Urothelium cell line (cell line): ENCODE results near the gene PSMD12.
"Not testable (repeated sequence)": the region's sequence is repeated elsewhere in the genome, so short reads cannot be mapped to it uniquely, and the experiment has no call there.

Experiments used
- DNase-seq: peaks from one replicate; pipeline ENCODE4 v3.0.0; 2011; ENCODE audit warnings: low spot score, mixed read lengths
- FAIRE-seq: peaks from 2 replicates; lab custom pipeline; 2011; peaks lifted over from hg19 to GRCh38; lab: Jason Lieb, UNC

PSMD12 gene

GRCh38 chr17:67388536-67388935 lies 22.2 kb upstream of the PSMD12 start:
- FAIRE-seq, DNase-seq: not testable (repeated sequence)

GRCh38 chr17:67386965-67387551 lies 20.7 kb upstream of the PSMD12 start:
- DNase-seq (peak; percentile 74), FAIRE-seq (no peak)

- DNase-seq = no peak
- no peak for FAIRE-seq
Measured at GRCh38 chr17:67385122-67385988, 19.0 kb upstream of the PSMD12 start.

DNA sequence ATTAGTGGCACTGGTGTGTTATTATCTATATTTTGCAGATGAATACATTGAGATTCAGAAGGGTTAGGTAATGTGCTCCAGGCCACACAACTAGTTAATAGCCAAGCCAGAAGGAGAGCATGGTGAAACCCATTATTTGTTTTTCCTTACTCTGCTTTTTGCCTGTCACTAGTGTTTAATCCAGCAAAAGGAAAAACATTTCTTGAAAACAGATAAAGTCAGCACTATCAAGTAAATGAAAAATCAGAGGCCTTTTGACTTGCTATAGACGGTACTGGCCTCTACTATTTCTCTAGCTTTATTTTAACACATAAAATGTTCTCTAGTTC lies 15.5 kb upstream of the PSMD12 start:
- FAIRE-seq (no peak), DNase-seq (no peak)

DNA sequence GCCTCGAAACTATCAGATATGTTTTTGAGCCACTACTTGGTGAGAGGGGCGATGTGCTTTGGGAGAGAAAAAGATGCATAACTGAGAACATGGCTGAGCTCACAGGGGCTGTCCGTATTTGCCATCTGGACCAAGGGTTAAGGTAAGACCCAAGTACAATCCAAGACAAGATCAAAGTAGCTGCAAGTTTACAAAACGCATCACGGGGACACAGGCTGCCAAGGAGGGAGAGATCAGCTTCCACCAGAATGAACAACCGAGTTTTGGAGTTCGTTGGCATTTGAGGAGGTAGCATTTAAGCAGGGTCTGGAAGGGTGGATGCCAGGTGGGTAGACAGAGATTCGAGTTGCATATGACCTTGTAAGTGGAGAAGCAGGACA lies 12.9 kb upstream of the PSMD12 start:
- DNase-seq (no peak), FAIRE-seq (peak; percentile 5)

DNA sequence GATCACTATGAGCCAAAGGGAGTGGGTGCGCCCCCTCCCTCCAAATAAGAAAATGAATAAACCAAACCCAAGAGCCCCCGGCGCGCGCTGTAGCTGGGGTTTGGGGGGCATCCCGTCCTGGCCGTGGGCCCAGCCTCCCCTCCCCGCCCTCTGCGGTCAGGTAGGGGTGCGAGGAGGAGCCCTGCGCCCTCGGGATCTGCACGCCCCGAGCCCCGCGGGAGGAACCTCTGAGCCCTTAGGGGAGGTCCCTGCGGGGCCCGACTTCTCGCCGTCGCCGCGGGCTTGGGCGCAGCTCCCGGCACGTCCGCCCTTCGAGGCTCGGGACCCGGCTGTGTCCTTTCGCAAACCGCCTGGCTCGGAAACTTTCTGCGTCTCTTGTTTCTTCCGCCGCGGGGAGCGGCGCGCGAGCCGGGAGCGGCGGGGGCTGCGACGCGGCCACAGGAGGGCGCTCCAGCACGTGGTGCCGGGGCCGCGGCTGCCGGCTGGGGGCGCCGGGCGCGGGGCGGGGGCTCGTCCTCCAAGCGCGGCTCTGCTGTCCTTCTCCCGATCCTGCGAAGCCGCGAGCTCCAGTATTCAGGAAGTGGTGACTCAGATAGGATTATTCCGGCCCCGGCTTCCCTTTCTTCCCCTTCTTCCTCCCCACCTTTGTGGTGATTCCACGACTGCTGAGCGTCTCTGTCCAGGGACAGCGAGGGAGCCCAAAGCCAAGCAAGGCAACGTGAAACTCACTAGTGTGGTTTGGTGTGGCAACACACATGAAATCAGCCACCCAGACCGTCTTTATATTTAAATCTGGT lies 12.3 kb upstream of the PSMD12 start:
- DNase-seq (peak; percentile 90), FAIRE-seq (peak; percentile 55)

GRCh38 chr17:67377488-67378453 lies 11.4 kb upstream of the PSMD12 start:
- no peak for FAIRE-seq
- peak; percentile 61 for DNase-seq

DNA sequence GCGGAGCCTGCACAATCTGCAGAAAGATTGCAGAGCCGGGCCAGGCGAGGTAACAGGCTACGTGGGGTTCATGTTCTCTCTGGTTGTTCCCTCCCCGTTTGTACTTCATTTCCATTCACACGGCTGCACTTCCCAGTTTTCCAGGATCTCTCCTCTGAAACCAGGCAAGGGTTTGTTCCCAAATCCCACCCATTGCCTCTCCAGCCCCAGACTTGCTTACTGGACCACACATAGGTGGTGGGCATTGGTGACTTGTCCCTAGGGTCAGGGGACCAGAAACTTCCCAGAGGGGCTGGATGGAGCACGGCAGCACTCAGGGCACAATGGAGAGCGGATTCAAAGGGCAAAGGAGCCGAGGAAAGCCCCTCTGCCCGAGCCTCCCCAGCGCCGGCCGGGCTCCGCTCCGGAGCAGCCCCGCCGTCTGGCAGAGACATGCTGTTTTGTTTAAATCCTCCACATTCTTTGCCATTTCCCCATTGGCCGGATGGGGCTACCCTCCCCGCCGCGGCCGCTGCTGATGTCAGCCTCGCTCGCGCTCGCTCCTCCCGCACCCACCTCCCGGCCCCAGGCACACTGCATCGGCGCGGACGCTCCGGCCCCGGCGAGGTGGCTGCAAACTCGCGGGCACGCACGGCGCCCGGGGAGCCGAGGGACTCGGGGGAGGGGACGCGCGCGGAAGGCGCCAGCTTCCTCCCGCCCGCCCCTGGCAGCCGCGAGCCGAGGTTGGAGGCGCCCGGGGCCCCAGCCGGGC lies 10.5 kb upstream of the PSMD12 start, which contains the start of gene PITPNC1:
TSS of gene PITPNC1 (plus strand) at position 545 of the 751 bp plus-strand sequence.
- DNase-seq (peak; percentile 58), FAIRE-seq (no peak)

DNA sequence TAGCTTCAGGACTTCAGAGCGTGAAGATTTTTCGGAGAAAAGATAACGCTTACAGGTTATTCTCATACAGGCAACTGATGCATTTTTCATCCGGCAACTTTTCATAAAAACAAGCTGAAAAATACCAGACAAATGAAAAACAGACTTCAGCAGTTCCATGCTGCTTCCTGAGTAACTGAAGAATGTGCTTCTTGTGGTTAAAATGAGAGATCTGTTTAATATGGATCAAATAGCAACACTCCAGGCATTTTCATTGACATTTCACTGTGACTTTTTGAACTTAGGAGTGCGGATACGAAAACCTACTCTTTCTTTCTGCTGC lies 10.0 kb upstream of the PSMD12 start:
- no peak for FAIRE-seq

DNA sequence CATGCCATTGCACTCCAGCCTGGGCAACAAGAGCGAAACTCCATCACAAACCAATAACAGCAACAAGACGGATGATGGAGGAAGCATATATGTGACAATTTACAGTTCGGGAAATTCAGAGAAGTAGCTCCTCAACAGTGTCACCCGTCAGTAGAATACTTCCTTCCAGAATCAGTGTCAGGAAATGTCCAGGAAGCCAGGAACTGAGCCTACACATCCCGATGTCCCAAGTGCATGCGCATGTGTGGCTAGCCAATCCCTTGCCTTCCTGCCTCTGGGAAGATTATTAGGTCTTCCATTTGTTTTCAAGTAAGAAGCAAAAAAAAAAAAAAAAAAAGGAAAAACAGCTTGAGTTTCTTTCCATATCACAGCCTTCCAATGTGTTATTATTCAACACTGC lies 9.3 kb upstream of the PSMD12 start:
- DNase-seq = no peak
- no peak for FAIRE-seq

More for the DNA sequence above, 10.0 kb upstream of the PSMD12 start:
- no peak for DNase-seq

- DNase-seq = no peak
- FAIRE-seq = no peak
Measured at GRCh38 chr17:67375054-67375427, 8.7 kb upstream of the PSMD12 start.

DNA sequence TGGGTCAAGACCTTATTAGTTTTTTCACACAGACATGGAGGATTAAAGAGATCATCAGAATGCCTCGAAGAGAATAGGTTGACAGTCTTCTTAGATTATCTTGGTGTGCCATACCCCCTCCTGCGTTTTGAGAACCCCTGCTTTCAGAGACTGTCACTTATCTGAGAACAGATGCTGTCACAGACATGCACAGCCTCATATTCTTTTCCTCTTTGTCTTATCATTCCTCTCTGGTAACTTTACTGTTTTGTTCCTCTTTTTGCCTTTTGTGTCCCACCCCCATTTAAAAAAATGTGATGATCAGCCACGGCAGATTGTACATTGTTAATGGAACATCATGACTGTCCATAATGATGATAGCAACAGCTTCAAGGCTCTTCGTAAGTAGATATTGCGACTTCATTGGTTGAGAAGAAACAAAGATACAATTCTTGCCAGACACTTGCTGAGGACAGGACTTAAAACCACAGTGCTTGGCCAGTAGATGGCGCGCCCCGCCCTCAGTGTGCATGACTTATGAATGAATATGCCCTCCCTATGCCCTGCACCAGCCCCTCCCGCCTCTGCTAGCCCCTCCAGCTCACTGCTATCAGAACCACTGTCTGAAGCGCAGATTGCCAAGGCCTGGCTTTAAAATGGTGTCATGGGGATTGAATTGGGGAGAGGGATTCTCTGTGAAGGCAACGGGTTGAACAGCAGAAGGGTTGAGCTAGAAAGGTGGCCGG lies 8.1 kb upstream of the PSMD12 start:
- DNase-seq = peak; percentile 88
- FAIRE-seq = peak; percentile 95

DNA sequence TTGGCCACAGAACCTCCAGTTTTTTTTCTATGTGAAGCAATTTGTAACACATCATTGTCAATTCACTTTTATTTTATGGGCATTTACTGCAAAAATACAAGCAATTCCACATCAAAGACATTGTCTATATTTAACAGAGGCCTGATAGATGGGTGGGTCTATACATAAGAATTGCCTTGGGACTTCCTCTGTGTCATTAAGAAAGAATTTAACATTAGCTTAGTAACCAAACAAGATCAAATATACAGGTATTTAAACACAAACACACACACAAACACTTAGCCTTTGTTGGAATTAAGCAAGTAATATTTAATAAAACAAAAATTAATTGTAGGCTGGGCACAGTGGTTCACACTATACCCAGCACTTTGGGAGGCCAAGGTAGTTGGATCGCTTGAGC lies 6.4 kb upstream of the PSMD12 start:
- DNase-seq (no peak), FAIRE-seq (no peak)

- no peak for DNase-seq
- no peak for FAIRE-seq
Measured at GRCh38 chr17:67369676-67370075, 3.3 kb upstream of the PSMD12 start.

DNA sequence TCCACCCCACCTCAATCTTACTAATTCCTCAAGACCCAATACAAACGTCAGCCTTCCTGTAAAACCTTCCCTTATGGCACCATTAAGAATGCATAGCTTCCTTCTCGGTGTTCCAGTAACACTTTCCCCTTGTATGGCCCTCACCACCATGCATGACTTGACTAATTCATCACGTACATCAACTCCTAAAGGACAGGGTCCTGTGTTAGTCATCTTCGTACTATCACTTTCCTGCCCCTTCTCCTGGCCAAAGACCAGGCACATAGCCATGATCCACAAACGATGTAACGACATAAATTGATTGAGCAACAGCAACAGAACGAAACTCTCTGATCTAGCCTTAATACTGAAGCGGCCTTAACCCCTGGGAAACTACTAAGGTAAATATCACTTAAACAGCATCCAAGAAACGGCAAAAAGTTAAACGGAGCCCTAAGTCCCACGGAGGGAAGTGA lies 612 bp downstream of the PSMD12 start:
- FAIRE-seq (no peak), DNase-seq (no peak)

DNA sequence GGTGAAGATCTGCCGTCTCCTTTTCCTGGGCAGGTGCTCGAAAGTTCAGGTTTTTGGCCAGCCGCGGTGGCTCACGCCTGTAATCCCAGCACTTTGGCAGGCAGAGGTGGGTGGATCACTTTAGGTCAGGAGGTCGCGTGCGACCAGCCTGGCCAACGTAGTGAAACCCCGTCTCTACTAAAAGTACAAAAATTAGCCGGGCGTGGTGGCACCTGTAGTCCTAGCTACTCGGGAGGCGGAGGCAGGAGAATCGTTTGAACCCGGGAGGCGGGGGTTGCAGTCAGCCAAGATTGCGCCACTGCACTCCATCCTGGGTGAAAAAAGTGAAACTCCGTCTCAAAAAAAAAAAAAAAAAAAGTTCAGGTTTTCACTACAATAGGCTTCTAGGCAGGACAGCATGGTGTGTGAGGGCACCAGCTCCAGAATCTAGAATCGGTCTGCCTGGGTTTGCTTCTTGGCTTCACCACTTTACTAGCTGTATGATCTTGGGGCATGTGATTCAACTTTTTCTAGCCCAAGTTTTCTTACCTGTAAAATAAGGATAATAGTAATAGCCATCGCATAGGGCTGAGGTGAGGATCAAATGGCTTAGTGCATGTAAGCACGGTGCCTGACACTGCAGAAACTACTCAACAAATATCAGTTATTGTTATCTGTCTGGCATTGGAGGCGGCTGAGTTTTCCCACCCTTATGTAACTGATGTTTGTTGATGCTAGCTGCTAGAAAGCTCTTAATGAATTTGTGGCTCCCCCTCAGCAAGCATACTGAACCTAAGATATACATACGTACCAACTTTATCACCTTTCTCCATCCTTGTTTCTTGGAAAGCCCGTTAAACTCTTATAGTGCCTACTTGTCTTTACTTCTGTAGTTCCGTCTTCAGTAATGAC lies 1.3 kb downstream of the PSMD12 start:
- DNase-seq (no peak), FAIRE-seq (no peak)

GRCh38 chr17:67362173-67362572 lies 4.2 kb downstream of the PSMD12 start:
- FAIRE-seq = no peak

DNA sequence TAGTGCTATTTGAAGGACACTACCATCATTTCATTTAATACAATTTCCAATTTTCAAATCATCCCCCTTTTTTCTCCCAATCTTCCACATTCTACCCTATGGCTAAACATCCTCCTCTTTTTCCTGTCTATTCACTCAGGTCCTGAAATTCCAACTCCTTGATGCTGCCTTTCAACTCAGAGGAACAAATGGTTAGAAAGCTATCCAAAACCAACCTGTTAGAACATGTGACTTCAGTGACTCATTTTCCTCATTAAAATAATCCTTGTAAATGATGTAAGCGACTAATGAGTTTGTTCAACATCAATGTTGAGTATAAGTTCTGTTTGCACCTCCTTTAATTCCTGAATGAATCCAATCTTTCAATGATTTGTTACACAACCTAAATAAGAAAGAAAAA lies 5.5 kb downstream of the PSMD12 start:
- no peak for DNase-seq
- no peak for FAIRE-seq

More at GRCh38 chr17:67362173-67362572, 4.2 kb downstream of the PSMD12 start:
- DNase-seq = no peak
